Measurements from ENCODE around the gene NGEF.

NGEF gene

DNA sequence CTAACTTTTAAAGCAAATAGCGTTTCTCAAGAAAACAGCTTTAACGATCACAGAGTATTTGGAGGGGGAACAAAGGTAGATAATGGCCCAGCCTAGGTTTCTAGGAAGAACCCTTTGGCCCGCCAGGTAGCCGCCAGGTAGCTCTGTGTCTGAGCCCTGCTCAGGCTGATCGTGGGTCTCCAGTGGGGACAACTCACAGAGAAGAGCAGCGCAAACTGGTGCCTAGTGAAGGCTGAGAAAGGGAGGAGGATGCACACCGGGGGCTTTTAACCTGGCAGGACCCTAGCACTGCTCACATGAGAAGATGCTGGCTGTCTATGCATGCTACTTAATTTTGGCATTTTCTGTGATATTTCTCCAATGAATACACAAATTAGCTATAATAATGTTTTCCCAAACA, 5.8 kb downstream of the NGEF start:
- TF ChIP-seq, protein P1, sequence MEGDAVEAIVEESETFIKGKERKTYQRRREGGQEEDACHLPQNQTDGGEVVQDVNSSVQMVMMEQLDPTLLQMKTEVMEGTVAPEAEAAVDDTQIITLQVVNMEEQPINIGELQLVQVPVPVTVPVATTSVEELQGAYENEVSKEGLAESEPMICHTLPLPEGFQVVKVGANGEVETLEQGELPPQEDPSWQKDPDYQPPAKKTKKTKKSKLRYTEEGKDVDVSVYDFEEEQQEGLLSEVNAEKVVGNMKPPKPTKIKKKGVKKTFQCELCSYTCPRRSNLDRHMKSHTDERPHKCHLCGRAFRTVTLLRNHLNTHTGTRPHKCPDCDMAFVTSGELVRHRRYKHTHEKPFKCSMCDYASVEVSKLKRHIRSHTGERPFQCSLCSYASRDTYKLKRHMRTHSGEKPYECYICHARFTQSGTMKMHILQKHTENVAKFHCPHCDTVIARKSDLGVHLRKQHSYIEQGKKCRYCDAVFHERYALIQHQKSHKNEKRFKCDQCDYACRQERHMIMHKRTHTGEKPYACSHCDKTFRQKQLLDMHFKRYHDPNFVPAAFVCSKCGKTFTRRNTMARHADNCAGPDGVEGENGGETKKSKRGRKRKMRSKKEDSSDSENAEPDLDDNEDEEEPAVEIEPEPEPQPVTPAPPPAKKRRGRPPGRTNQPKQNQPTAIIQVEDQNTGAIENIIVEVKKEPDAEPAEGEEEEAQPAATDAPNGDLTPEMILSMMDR (IDR thresholded peaks at IDR 0.05; ENCODE audit: low read length): no peak
- no peak for TF ChIP-seq EZH2 (IDR thresholded peaks at IDR 0.05; ENCODE audit: borderline replicate concordance, low read length)
- Histone ChIP-seq H3K4me3 (ENCODE audit: low read depth, low read length, poor library complexity, severe bottlenecking) (no peak overlapping the region), H4K20me1 (ENCODE audit: insufficient read depth, low read length) (no peaks in the 10 kb centered on the region), H3K4me2 (ENCODE audit: low read length) (no peak overlapping the region), H3F3A (ENCODE audit: insufficient read depth, low read length) (no peaks in the 10 kb centered on the region), H3K27me3 (ENCODE audit: insufficient read depth, low read length) (no peaks in the 10 kb centered on the region), H3K9me3 (ENCODE audit: low read length) (no peaks in the 10 kb centered on the region), H3K9me2 (ENCODE audit: low read depth, low read length) (no peaks in the 10 kb centered on the region), H3K36me3 (ENCODE audit: insufficient read depth, low read length) (no peaks in the 10 kb centered on the region), H2AFZ (ENCODE audit: low read length) (no peak overlapping the region), H3K79me2 (ENCODE audit: insufficient read depth, low read length) (no peaks in the 10 kb centered on the region), H3K4me1 (ENCODE audit: insufficient read depth, low read length, severe bottlenecking) (no peaks in the 10 kb centered on the region), H3K9ac (ENCODE audit: low read length) (no peak overlapping the region), H3K27ac (ENCODE audit: low read depth, low read length, poor library complexity, severe bottlenecking) (no peak overlapping the region)

DNA sequence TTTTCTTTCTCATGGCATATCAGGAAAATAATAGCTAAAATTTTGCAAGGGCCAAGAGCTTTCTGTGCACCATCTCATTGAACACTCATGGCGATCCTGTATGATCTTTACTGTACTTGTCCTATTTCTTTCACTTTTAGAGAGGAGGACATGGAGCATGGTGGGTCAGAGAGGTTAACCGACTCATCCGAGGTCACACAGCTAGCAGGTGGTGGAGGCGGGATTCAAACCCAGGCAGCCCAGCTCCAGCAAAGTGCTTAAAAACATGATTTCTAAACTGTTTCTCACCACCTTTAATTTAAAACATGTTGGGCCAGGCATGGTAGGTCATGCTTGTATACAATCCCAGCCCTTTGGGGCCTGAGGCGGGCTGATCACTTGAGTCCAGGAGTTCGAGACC, 6.4 kb downstream of the NGEF start:
- no peaks in the 10 kb centered on the region for H3K27me3 ChIP-seq (ENCODE audit: insufficient read depth, low read length)
- no peaks in the 10 kb centered on the region for H3K79me2 ChIP-seq (ENCODE audit: insufficient read depth, low read length)
- H3K4me3 ChIP-seq (ENCODE audit: low read depth, low read length, poor library complexity, severe bottlenecking): no peak overlapping the region
- no peak overlapping the region for H2AFZ ChIP-seq (ENCODE audit: low read length)
- no peaks in the 10 kb centered on the region for H3K4me1 ChIP-seq (ENCODE audit: insufficient read depth, low read length, severe bottlenecking)
- no peaks in the 10 kb centered on the region for H3F3A ChIP-seq (ENCODE audit: insufficient read depth, low read length)
- no peak overlapping the region for H3K27ac ChIP-seq (ENCODE audit: low read depth, low read length, poor library complexity, severe bottlenecking)
- H3K9me3 ChIP-seq (ENCODE audit: low read length): no peaks in the 10 kb centered on the region
- H3K4me2 ChIP-seq (ENCODE audit: low read length): no peak overlapping the region
- no peaks in the 10 kb centered on the region for H4K20me1 ChIP-seq (ENCODE audit: insufficient read depth, low read length)
- no peak overlapping the region for H3K9ac ChIP-seq (ENCODE audit: low read length)
- TF ChIP-seq, protein P1 (IDR thresholded peaks at IDR 0.05; ENCODE audit: low read length): no peak
- no peak for TF ChIP-seq EZH2 (IDR thresholded peaks at IDR 0.05; ENCODE audit: borderline replicate concordance, low read length)
- H3K36me3 ChIP-seq (ENCODE audit: insufficient read depth, low read length): no peaks in the 10 kb centered on the region
- H3K9me2 ChIP-seq (ENCODE audit: low read depth, low read length): no peaks in the 10 kb centered on the region

- no peaks in the 10 kb centered on the region for H3F3A ChIP-seq (ENCODE audit: insufficient read depth, low read length)
- no peaks in the 10 kb centered on the region for H3K36me3 ChIP-seq (ENCODE audit: insufficient read depth, low read length)
- H2AFZ ChIP-seq (ENCODE audit: low read length): no peak overlapping the region
- H3K9me3 ChIP-seq (ENCODE audit: low read length): no peaks in the 10 kb centered on the region
- H3K9ac ChIP-seq (ENCODE audit: low read length): no peak overlapping the region
- no peaks in the 10 kb centered on the region; the same call in 1 of the 2 replicates for H3K27me3 ChIP-seq (ENCODE audit: insufficient read depth, low read length)
- H3K4me2 ChIP-seq (ENCODE audit: low read length): no peak overlapping the region
- H3K79me2 ChIP-seq (ENCODE audit: insufficient read depth, low read length): no peaks in the 10 kb centered on the region
- H4K20me1 ChIP-seq (ENCODE audit: insufficient read depth, low read length): no peaks in the 10 kb centered on the region
- TF ChIP-seq EZH2 (IDR thresholded peaks at IDR 0.05; ENCODE audit: borderline replicate concordance, low read length): no peak
- no peaks in the 10 kb centered on the region for H3K4me1 ChIP-seq (ENCODE audit: insufficient read depth, low read length, severe bottlenecking)
- H3K27ac ChIP-seq (ENCODE audit: low read depth, low read length, poor library complexity, severe bottlenecking): no peak overlapping the region
- no peak overlapping the region for H3K4me3 ChIP-seq (ENCODE audit: low read depth, low read length, poor library complexity, severe bottlenecking)
- H3K9me2 ChIP-seq (ENCODE audit: low read depth, low read length): no peaks in the 10 kb centered on the region
Measured at GRCh38 chr2:233005096-233005495, 8.0 kb downstream of the NGEF start.

Measured in OCI-LY1 (cell line).